GM18858 (cell line): ENCODE results near the gene THRB.

ENCODE experiments used
- ATAC-seq: cut with Tn5 transposase; IDR thresholded peaks from one replicate; pipeline ENCODE4 v1.9.1; 2021; ENCODE audit not compliant: unreplicated experiment

THRB gene

GRCh38 chr3:24492971-24493551 lies 1.6 kb downstream of the THRB start:
- ATAC-seq = no peak

- no peak for ATAC-seq
Observed at GRCh38 chr3:24490151-24490550, 4.5 kb downstream of the THRB start.

- no peak for ATAC-seq
Observed at GRCh38 chr3:24487325-24488262, 7.1 kb downstream of the THRB start.

GRCh38 chr3:24485511-24485910 lies 9.1 kb downstream of the THRB start:
- no peak for ATAC-seq

- ATAC-seq = no peak
Observed at GRCh38 chr3:24483873-24484272, 10.8 kb downstream of the THRB start.

- no peak for ATAC-seq
Observed at GRCh38 chr3:24482096-24482705, 12.4 kb downstream of the THRB start.

- no peak for ATAC-seq
Observed at GRCh38 chr3:24481193-24481592, 13.5 kb downstream of the THRB start.

GRCh38 chr3:24480497-24480896 lies 14.2 kb downstream of the THRB start:
- no peak for ATAC-seq

- no peak for ATAC-seq
Observed at GRCh38 chr3:24479816-24480215, 14.8 kb downstream of the THRB start.

GRCh38 chr3:24476871-24477656 lies 17.6 kb downstream of the THRB start:
- no peak for ATAC-seq

- ATAC-seq = no peak
Observed at GRCh38 chr3:24475925-24476324, 18.7 kb downstream of the THRB start.

- ATAC-seq = no peak
Observed at GRCh38 chr3:24474862-24475261, 19.8 kb downstream of the THRB start.

- no peak for ATAC-seq
Observed at GRCh38 chr3:24472358-24472757, 22.3 kb downstream of the THRB start.

GRCh38 chr3:24471486-24471885 lies 23.2 kb downstream of the THRB start:
- ATAC-seq = no peak

GRCh38 chr3:24470277-24470676 lies 24.4 kb downstream of the THRB start:
- ATAC-seq = no peak

GRCh38 chr3:24464389-24464788 lies 30.3 kb downstream of the THRB start:
- no peak for ATAC-seq

- ATAC-seq = no peak
Observed at GRCh38 chr3:24462737-24463136, 31.9 kb downstream of the THRB start.

- no peak for ATAC-seq
Observed at GRCh38 chr3:24460974-24461373, 33.7 kb downstream of the THRB start.

- no peak for ATAC-seq
Observed at GRCh38 chr3:24457719-24458118, 36.9 kb downstream of the THRB start.

- no peak for ATAC-seq
Observed at GRCh38 chr3:24454856-24455255, 39.8 kb downstream of the THRB start.

GRCh38 chr3:24454393-24454792 lies 40.3 kb downstream of the THRB start:
- ATAC-seq = no peak
